H9 (cell line): ENCODE results near the gene SPEG. TPM values are rescaled to one million over a fixed set of nuclear protein-coding genes. Genes with fewer than 3 reads are reported as not detected.

Experiments used
- DNase-seq: peaks from one replicate; pipeline ENCODE4 v3.0.0-alpha.2; 2017
- H2AFZ ChIP-seq: one replicate; pipeline ENCODE4 v1.6.1; 2013; ENCODE audit warnings: mild to moderate bottlenecking, low read length, control low read depth, moderate library complexity
- H2AK5ac ChIP-seq: 2 replicates; pipeline ENCODE4 v1.6.1; 2013; ENCODE audit warnings: low read length, control low read depth, mixed read lengths; ENCODE audit not compliant: insufficient read length
- H2BK120ac ChIP-seq: one replicate; pipeline ENCODE4 v1.6.1; 2013; ENCODE audit warnings: low read depth, mild to moderate bottlenecking, low read length, control low read depth, inconsistent platforms; ENCODE audit not compliant: poor library complexity, severe bottlenecking
- H2BK12ac ChIP-seq: 2 replicates; pipeline ENCODE4 v1.6.1; 2013; ENCODE audit warnings: low read length, control low read depth, mixed read lengths, low read depth; ENCODE audit not compliant: insufficient read length
- H2BK15ac ChIP-seq: 2 replicates; pipeline ENCODE4 v1.6.1; 2013; ENCODE audit warnings: low read depth, low read length, control low read depth
- H2BK20ac ChIP-seq: one replicate; pipeline ENCODE4 v1.6.1; 2013; ENCODE audit warnings: low read depth, mild to moderate bottlenecking, low read length, control low read depth, inconsistent platforms; ENCODE audit not compliant: poor library complexity, severe bottlenecking
- H2BK5ac ChIP-seq: 2 replicates; pipeline ENCODE4 v1.6.1; 2013; ENCODE audit warnings: low read length, control low read depth, mixed read lengths; ENCODE audit not compliant: insufficient read length
- H3K14ac ChIP-seq: 2 replicates; pipeline ENCODE4 v1.6.1; 2013; ENCODE audit warnings: low read length, control low read depth; ENCODE audit not compliant: insufficient read depth
- H3K18ac ChIP-seq: 2 replicates; pipeline ENCODE4 v1.6.1; 2013; ENCODE audit warnings: low read depth, mild to moderate bottlenecking, mixed read lengths, low read length, control low read depth; ENCODE audit not compliant: insufficient read length
- H3K23ac ChIP-seq: 2 replicates; pipeline ENCODE4 v1.6.1; 2013; ENCODE audit warnings: low read length, control low read depth, mixed read lengths, low read depth; ENCODE audit not compliant: insufficient read length
- H3K23me2 ChIP-seq: 2 replicates; pipeline ENCODE4 v1.6.1; 2013; ENCODE audit warnings: low read depth, mild to moderate bottlenecking, mixed read lengths, low read length, control low read depth; ENCODE audit not compliant: insufficient read length, poor library complexity, severe bottlenecking
- H3K27ac ChIP-seq: 2 replicates; pipeline ENCODE4 v1.5.1; 2013; ENCODE audit warnings: low read length, control low read depth, mixed read lengths, low read depth; ENCODE audit not compliant: insufficient read length
- H3K27me3 ChIP-seq: 2 replicates; pipeline ENCODE4 v1.6.1; 2013; ENCODE audit warnings: low read length, control low read depth, inconsistent platforms; ENCODE audit not compliant: insufficient read depth
- H3K4ac ChIP-seq: 2 replicates; pipeline ENCODE4 v1.6.1; 2013; ENCODE audit warnings: low read depth, mild to moderate bottlenecking, control low read depth, inconsistent platforms, low read length, moderate library complexity
- H3K4me1 ChIP-seq: 2 replicates; pipeline ENCODE4 v1.6.1; 2013; ENCODE audit warnings: low read length, control low read depth, inconsistent platforms; ENCODE audit not compliant: insufficient read depth
- H3K4me2 ChIP-seq: 2 replicates; pipeline ENCODE4 v1.6.1; 2013; ENCODE audit warnings: low read length, control low read depth, mixed read lengths; ENCODE audit not compliant: insufficient read length, insufficient read depth
- H3K56ac ChIP-seq: 2 replicates; pipeline ENCODE4 v1.6.1; 2013; ENCODE audit warnings: low read depth, mild to moderate bottlenecking, mixed read lengths, low read length, control low read depth; ENCODE audit not compliant: insufficient read length
- H3K79me1 ChIP-seq: 2 replicates; pipeline ENCODE4 v1.6.1; 2013; ENCODE audit warnings: low read depth, mild to moderate bottlenecking, moderate library complexity, low read length, control low read depth, inconsistent platforms; ENCODE audit not compliant: insufficient read depth, poor library complexity, severe bottlenecking
- H3K79me2 ChIP-seq: 2 replicates; pipeline ENCODE4 v1.6.1; 2013; ENCODE audit warnings: low read length, control low read depth, inconsistent platforms; ENCODE audit not compliant: insufficient read depth
- H3K9ac ChIP-seq: 2 replicates; pipeline ENCODE4 v1.6.1; 2013; ENCODE audit warnings: low read length, control low read depth, mixed read lengths; ENCODE audit not compliant: insufficient read length; ENCODE audit errors: extremely low read depth
- H3K9me3 ChIP-seq: one replicate; pipeline ENCODE4 v1.6.1; 2013; ENCODE audit warnings: low read depth, low read length, inconsistent platforms; ENCODE audit not compliant: control insufficient read depth
- H3T11ph ChIP-seq: one replicate; pipeline ENCODE4 v1.6.1; 2013; ENCODE audit warnings: mild to moderate bottlenecking, low read length, control low read depth, inconsistent platforms
- H4K20me1 ChIP-seq: one replicate; pipeline ENCODE4 v1.6.1; 2013; ENCODE audit not compliant: control insufficient read depth, insufficient read length, insufficient read depth
- H4K5ac ChIP-seq: 2 replicates; pipeline ENCODE4 v1.6.1; 2013; ENCODE audit warnings: low read depth, mild to moderate bottlenecking, mixed read lengths, low read length, control low read depth; ENCODE audit not compliant: insufficient read length
- H4K8ac ChIP-seq: replicated peaks from 2 replicates; pipeline ENCODE4 v1.6.1; 2013; ENCODE audit warnings: low read length, control low read depth, mixed read lengths, low read depth; ENCODE audit not compliant: insufficient read length
- H4K91ac ChIP-seq: 2 replicates; pipeline ENCODE4 v1.6.1; 2013; ENCODE audit warnings: low read depth, mild to moderate bottlenecking, moderate library complexity, mixed read lengths, low read length, control low read depth; ENCODE audit not compliant: insufficient read length
- H3K27ac Mint-ChIP-seq, 3 experiments: 2 replicates in 2 of 3; 3 replicates in 1 of 3; pipeline ENCODE4 v1.8.0; 2020 to 2021; ENCODE audit warnings: mixed read lengths in 3 of 3, mild to moderate bottlenecking in 1 of 3, moderate library complexity in 1 of 3
- H3K27me3 Mint-ChIP-seq: 2 replicates; pipeline ENCODE4 v1.8.0; 2021; ENCODE audit warnings: low read depth, mild to moderate bottlenecking, moderate library complexity, mixed read lengths
- H3K36me3 Mint-ChIP-seq, 3 experiments: 2 replicates in 2 of 3; 3 replicates in 1 of 3; pipeline ENCODE4 v1.8.0; 2020 to 2021; ENCODE audit warnings: low read depth in 3 of 3, mixed read lengths in 3 of 3; ENCODE audit not compliant: insufficient read depth in 1 of 3
- H3K4me1 Mint-ChIP-seq, 2 experiments: 2 replicates each; pipeline ENCODE4 v1.8.0; 2020; ENCODE audit warnings: mixed read lengths in 2 of 2
- H3K4me3 Mint-ChIP-seq, 2 experiments: 2 replicates in 1 of 2; 3 replicates in 1 of 2; pipeline ENCODE4 v1.8.0; 2020 to 2021; ENCODE audit warnings: mild to moderate bottlenecking in 2 of 2, mixed read lengths in 2 of 2, moderate library complexity in 1 of 2
- H3K9me3 Mint-ChIP-seq, 2 experiments: 2 replicates in 1 of 2; 3 replicates in 1 of 2; pipeline ENCODE4 v1.8.0; 2020; ENCODE audit warnings: mild to moderate bottlenecking in 2 of 2, mixed read lengths in 2 of 2, moderate library complexity in 1 of 2
- WGBS: extraction: QIAGEN DNeasy Blood & Tissue Kit; methylation state at CpG from one replicate; pipeline ENCODE4 v1.1.7; 2013; ENCODE audit warnings: missing lambda C conversion rate, low lambda C conversion rate, mixed read lengths; ENCODE audit not compliant: insufficient read length; ENCODE audit errors: extremely low coverage; 5-methylcytosine and 5-hydroxymethylcytosine counted together
- total RNA-seq: library from RNA; stranded (reverse); gene quantifications from 2 replicates; pipeline ENCODE4 v1.2.1, GENCODE V29; 2021
- TF ChIP-seq, protein P1 (sequence below): fragments of 200-600 bp; sonication (generic); conservative IDR thresholded peaks from 3 replicates; pipeline ENCODE4 v1.8.0; 2021; ENCODE audit warnings: antibody characterized with exemption, mild to moderate bottlenecking

SPEG gene
- total RNA-seq, 1 experiment from 2014 or later = 23.7 TPM

DNA sequence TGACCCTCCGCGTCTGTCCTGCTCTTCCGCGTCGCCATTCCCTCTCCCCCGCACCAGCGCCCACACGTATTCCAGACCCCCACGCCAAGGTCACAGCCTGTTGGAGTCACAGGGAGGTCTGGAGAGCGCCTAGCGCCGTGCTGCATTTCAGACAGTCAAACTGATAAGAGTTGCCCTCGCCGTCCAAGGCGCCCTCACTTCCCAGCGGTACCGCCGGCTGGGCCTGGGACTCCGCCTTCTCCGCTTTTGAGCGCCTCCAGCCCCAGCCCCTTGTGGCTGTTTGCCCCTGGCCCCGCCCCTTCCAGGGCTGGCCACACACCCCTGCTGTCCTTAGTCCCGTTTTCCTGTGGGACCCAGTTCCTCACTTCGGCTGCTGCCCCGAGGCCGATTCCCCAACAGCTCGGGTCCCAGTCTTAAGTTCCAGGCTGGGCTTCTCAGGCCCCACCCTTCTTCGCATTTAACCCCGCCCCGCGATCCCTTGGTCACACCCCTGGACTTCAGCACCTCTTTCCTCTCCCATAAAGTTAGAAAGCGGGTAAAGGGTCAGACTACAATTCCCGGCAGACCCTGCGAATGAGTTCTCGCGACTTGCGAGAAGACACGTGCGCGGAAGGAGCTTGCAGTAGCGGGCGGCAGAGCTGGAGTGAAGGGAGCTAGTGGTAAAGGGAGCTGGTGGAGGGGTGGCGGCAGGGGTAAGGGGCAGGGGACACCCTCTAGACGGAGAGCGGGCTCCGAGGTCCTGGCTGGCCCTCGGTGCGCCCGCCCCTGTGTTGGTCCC, 63.8 kb downstream of the SPEG start, which contains the start of gene GMPPA:
Gene GMPPA, plus strand, starts transcription at position 612 of the 778 bp plus-strand sequence. CDS start 1,085 bp downstream, outside the sequence.
- Histone ChIP-seq H4K20me1 (peaks cover 5% of the 10 kb centered on the region), H4K91ac (no peak within 1 kb of the TSS), H3K23ac (no peak within 1 kb of the TSS), H3K27ac (no peak within 1 kb of the TSS), H3K18ac (no peak within 1 kb of the TSS), H4K8ac (no peak within 1 kb of the TSS), H3K23me2 (peaks cover 24% of the 10 kb centered on the region), H2BK20ac (no peak within 1 kb of the TSS), H2BK120ac (no peak within 1 kb of the TSS), H3K27me3 (peaks cover 15% of the 10 kb centered on the region; the same call in 1 of the 2 replicates), H3K4ac (no peak within 1 kb of the TSS), H2BK15ac (no peak within 1 kb of the TSS), H4K5ac (no peak within 1 kb of the TSS), H2AFZ (no peak within 1 kb of the TSS), H2AK5ac (no peak within 1 kb of the TSS), H3T11ph (no peak within 1 kb of the TSS), H3K4me1 (peaks cover 12% of the 10 kb centered on the region; the same call in 1 of the 2 replicates), H2BK5ac (no peak within 1 kb of the TSS), H3K14ac (no peak within 1 kb of the TSS), H3K79me1 (no peaks in the 10 kb centered on the region), H3K79me2 (no peaks in the 10 kb centered on the region), H3K56ac (no peak within 1 kb of the TSS), H3K9ac (peak within 1 kb of the TSS; percentile 74), H2BK12ac (no peak within 1 kb of the TSS), H3K9me3 (no peaks in the 10 kb centered on the region), H3K4me2 (peak within 1 kb of the TSS; percentile 85)
- no CpG with 5 or more reads among the region's 49 CpGs for WGBS
- Mint-ChIP-seq H3K9me3 (no peaks in the 10 kb centered on the region; a peak in 1 of 5 replicates), H3K4me3 (peak within 1 kb of the TSS; percentile 81 to 96), H3K36me3 (peaks cover under 1 to 3% (median 2%) of the 10 kb centered on the region in 3 experiments; a peak in 6 of 7 replicates), H3K27me3 (peaks cover 43% of the 10 kb centered on the region), H3K27ac (peak within 1 kb of the TSS; percentile 83 to 94 (median 93); a peak in 6 of 7 replicates), H3K4me1 (peaks cover 36 to 52% of the 10 kb centered on the region in 2 experiments)
- DNase-seq = peak; percentile 99
- TF ChIP-seq, protein P1, sequence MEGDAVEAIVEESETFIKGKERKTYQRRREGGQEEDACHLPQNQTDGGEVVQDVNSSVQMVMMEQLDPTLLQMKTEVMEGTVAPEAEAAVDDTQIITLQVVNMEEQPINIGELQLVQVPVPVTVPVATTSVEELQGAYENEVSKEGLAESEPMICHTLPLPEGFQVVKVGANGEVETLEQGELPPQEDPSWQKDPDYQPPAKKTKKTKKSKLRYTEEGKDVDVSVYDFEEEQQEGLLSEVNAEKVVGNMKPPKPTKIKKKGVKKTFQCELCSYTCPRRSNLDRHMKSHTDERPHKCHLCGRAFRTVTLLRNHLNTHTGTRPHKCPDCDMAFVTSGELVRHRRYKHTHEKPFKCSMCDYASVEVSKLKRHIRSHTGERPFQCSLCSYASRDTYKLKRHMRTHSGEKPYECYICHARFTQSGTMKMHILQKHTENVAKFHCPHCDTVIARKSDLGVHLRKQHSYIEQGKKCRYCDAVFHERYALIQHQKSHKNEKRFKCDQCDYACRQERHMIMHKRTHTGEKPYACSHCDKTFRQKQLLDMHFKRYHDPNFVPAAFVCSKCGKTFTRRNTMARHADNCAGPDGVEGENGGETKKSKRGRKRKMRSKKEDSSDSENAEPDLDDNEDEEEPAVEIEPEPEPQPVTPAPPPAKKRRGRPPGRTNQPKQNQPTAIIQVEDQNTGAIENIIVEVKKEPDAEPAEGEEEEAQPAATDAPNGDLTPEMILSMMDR = no peak
